GM12873 (cell line): ENCODE results near the gene RIOK3.

Source experiments
- CTCF ChIP-seq: IDR thresholded peaks from 2 replicates; pipeline ENCODE4 v1.5.1; 2012; ENCODE audit warnings: low read depth, mild to moderate bottlenecking, moderate library complexity, low read length, control low read depth; ENCODE audit not compliant: insufficient read depth; ENCODE audit errors: missing control alignments

Gene RIOK3

GRCh38 chr18:23529604-23530003 is 76.5 kb downstream of the RIOK3 start:
- no peak for TF ChIP-seq CTCF

GRCh38 chr18:23530195-23530594 is 77.1 kb downstream of the RIOK3 start:
- TF ChIP-seq CTCF: no peak

GRCh38 chr18:23531912-23532311 is 78.8 kb downstream of the RIOK3 start:
- no peak for TF ChIP-seq CTCF
